HepG2 (cell line): ENCODE data around the gene ACSM3. TPM values are rescaled to one million over a fixed set of nuclear protein-coding genes. Genes with fewer than 3 reads are reported as not detected.

Experiments
- BHLHE40 ChIP-seq: IDR thresholded peaks from 2 replicates; pipeline ENCODE4 v1.6.1; 2011; ENCODE audit warnings: low read length, improper control_type of control experiment
- CCAR2 ChIP-seq: fragments of 200-400 bp; formaldehyde crosslinking; optimal IDR thresholded peaks from 2 replicates; pipeline ENCODE3; 2018; ENCODE audit warnings: low read depth, mild to moderate bottlenecking, low read length, moderate library complexity
- ETV6 ChIP-seq: sonication (generic); formaldehyde crosslinking; conservative IDR thresholded peaks from 2 replicates; pipeline ENCODE4 v1.4.0; 2020; ENCODE audit warnings: missing genetic modification reagents
- FLYWCH1 ChIP-seq: sonication (generic); formaldehyde crosslinking; IDR thresholded peaks from 2 replicates; pipeline ENCODE4 v1.8.1; 2023; ENCODE audit warnings: mild to moderate bottlenecking, missing genetic modification reagents
- HDAC6 ChIP-seq: fragments of 200-600 bp; sonication (generic); IDR thresholded peaks from 2 replicates; pipeline ENCODE4 v1.7.0; 2017; ENCODE audit warnings: mild to moderate bottlenecking, antibody characterized with exemption, low read length, low read depth
- HIVEP1 ChIP-seq: sonication (generic); formaldehyde crosslinking; IDR thresholded peaks from 2 replicates; pipeline ENCODE4 v1.4.0; 2020; ENCODE audit warnings: mild to moderate bottlenecking, missing genetic modification reagents
- KLF9 ChIP-seq: IDR thresholded peaks from 2 replicates; pipeline ENCODE4 v1.6.1; 2016; ENCODE audit warnings: low read depth
- MTA3 ChIP-seq: sonication (generic); formaldehyde crosslinking; IDR thresholded peaks from 2 replicates; pipeline ENCODE4 v1.4.0; 2020; ENCODE audit warnings: missing genetic modification reagents
- NCOA2 ChIP-seq: sonication (generic); formaldehyde crosslinking; IDR thresholded peaks from 2 replicates; pipeline ENCODE4 v1.8.0; 2022; ENCODE audit warnings: inconsistent platforms
- NCOR1 ChIP-seq: fragments of 200-600 bp; sonication (generic); IDR thresholded peaks from 2 replicates; pipeline ENCODE4 v1.7.0; 2017; ENCODE audit warnings: antibody characterized with exemption, low read length, borderline replicate concordance
- PAX8 ChIP-seq: sonication (generic); formaldehyde crosslinking; IDR thresholded peaks from 2 replicates; pipeline ENCODE4 v1.8.0; 2022; ENCODE audit warnings: mild to moderate bottlenecking, missing genetic modification reagents, borderline replicate concordance
- SKI ChIP-seq: fragments of 450-650 bp; IDR thresholded peaks from one replicate; pipeline ENCODE4 v1.6.1; 2018; ENCODE audit warnings: mild to moderate bottlenecking; ENCODE audit not compliant: partially characterized antibody
- SOX6 ChIP-seq, 2 experiments: fragments of 450-650 bp in 1 of 2; sonication (generic) in 1 of 2; formaldehyde crosslinking in 1 of 2; IDR thresholded peaks; 2 replicates each; pipeline versions ENCODE4 v1.4.0 to v1.6.1; 2017 to 2020; ENCODE audit warnings: antibody characterized with exemption in 1 of 2, mild to moderate bottlenecking in 1 of 2, missing genetic modification reagents in 1 of 2
- TOPORS ChIP-seq: sonication (generic); formaldehyde crosslinking; IDR thresholded peaks from 2 replicates; pipeline ENCODE4 v1.8.0; 2023; ENCODE audit warnings: mild to moderate bottlenecking, missing genetic modification reagents
- ZNF121 ChIP-seq: sonication (generic); formaldehyde crosslinking; IDR thresholded peaks from 2 replicates; pipeline ENCODE4 v1.5.0; 2020; ENCODE audit warnings: mild to moderate bottlenecking, missing genetic modification reagents
- ZNF232 ChIP-seq: sonication (generic); formaldehyde crosslinking; IDR thresholded peaks from 2 replicates; pipeline ENCODE4 v1.4.0; 2020; ENCODE audit warnings: missing genetic modification reagents, borderline replicate concordance
- ZNF432 ChIP-seq: sonication (generic); formaldehyde crosslinking; IDR thresholded peaks from 2 replicates; pipeline ENCODE4 v1.5.0; 2020; ENCODE audit warnings: missing genetic modification reagents, mild to moderate bottlenecking, borderline replicate concordance
- ZNF558 ChIP-seq: sonication (generic); formaldehyde crosslinking; IDR thresholded peaks from 2 replicates; pipeline ENCODE4 v1.9.0; 2022; ENCODE audit warnings: mild to moderate bottlenecking, missing genetic modification reagents, borderline replicate concordance
- ZNF564 ChIP-seq: sonication (generic); formaldehyde crosslinking; IDR thresholded peaks from 2 replicates; pipeline ENCODE4 v1.8.1; 2023; ENCODE audit warnings: mild to moderate bottlenecking, missing genetic modification reagents
- ZNF577 ChIP-seq: sonication (generic); formaldehyde crosslinking; IDR thresholded peaks from 2 replicates; pipeline ENCODE4 v1.4.0; 2020; ENCODE audit warnings: mild to moderate bottlenecking, low read depth, missing genetic modification reagents, borderline replicate concordance
- ZNF619 ChIP-seq: sonication (generic); formaldehyde crosslinking; IDR thresholded peaks from 2 replicates; pipeline ENCODE4 v1.4.0; 2020; ENCODE audit warnings: mild to moderate bottlenecking, missing genetic modification reagents
- ZSCAN20 ChIP-seq: sonication (generic); formaldehyde crosslinking; IDR thresholded peaks from 2 replicates; pipeline ENCODE4 v1.4.0; 2020; ENCODE audit warnings: missing genetic modification reagents, mild to moderate bottlenecking, borderline replicate concordance
- ZSCAN29 ChIP-seq: sonication (generic); formaldehyde crosslinking; conservative IDR thresholded peaks from 2 replicates; pipeline ENCODE4 v1.4.0; 2020; ENCODE audit warnings: mild to moderate bottlenecking, missing genetic modification reagents
- polyA plus RNA-seq, 8 experiments: library from polyadenylated mRNA; depleted of rRNA in 3 of 8; stranded (reverse) in 7 of 8; unstranded in 1 of 8; fragments of >200 nt; fragmentation: Illumina TruSeq in 4 of 8; extraction: Trizol in 4 of 8; gene quantifications; 2 replicates each; pipeline versions ENCODE4 v1.2.1 to v1.2.3, GENCODE V29; 2011 to 2016; ENCODE audit warnings: low read depth in 4 of 8, missing spikeins in 1 of 8, mixed read lengths in 1 of 8; ENCODE audit not compliant: insufficient read depth in 1 of 8
- total RNA-seq, 5 experiments: library from RNA; depleted of rRNA; stranded (reverse); fragments of >200 nt; fragmentation: Illumina TruSeq; extraction: Trizol; gene quantifications; 2 replicates each; pipeline ENCODE4 v1.2.3, GENCODE V29; 2016; ENCODE audit warnings: low read depth in 1 of 5
- TF ChIP-seq, protein P1 (sequence below): sonication (generic); formaldehyde crosslinking; IDR thresholded peaks from 2 replicates; pipeline ENCODE4 v1.4.0; 2020; ENCODE audit warnings: missing genetic modification reagents
- TF ChIP-seq, protein P2 (sequence below): IDR thresholded peaks from 2 replicates; pipeline ENCODE4 v1.6.1; 2018; ENCODE audit warnings: missing genetic modification reagents

Gene ACSM3
- total and polyA plus RNA-seq, 2 of the 13 experiments (the other 11 are each of a cell fraction or from before 2014, with no cell fraction given) = 74.0 to 108 TPM

DNA sequence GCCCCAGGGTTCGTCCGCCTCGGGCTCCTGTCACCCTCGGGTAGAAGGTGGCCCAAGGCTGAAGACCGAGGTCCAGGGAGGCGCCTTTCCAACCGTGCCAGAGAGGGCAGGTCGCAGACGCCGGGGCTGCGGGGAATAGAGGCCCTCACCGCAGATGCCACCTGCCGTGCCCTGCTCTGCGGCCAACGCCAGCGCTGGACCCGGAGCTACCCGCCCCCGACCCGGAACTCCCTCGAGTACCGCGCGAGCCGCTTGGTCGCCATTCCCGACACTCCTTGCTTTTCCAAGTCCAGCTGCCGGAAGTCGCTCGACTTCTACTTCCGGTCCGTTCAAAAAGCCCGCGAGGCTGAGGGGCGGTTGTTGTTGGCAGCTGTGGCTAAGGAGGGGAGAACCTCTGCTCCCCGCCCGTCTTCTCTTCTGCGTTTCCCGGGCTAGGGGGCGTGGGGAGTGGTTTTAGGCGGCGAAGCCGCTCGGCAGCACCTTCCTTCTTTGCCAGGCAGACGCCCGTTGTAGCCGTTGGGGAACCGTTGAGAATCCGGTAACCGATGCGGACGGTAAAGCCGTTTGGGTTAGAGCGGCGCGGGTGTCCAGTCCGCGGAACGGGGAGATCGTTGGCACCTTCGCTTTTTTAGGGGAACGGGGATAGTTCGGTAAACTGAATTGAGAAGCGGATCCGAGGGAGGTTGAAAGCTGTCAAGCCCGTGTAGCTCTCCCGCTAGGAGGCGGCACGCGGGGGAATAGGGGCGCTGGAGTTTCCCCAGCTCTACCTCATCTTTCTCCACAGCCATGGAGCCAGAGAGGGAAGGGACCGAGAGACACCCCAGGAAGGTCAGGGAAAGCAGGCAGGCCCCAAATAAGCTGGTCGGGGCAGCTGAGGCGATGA, 42.6 kb downstream of the ACSM3 start, which contains the start of the genes ERI2 and REXO5 (continued):
- TF ChIP-seq FLYWCH1 (CRISPR knock-in tag) = 0 out of 2 replicates have a peak, but pooled peaks have one; percentile 85
- 0 out of 2 replicates have a peak, but pooled peaks have one; percentile 64 for TF ChIP-seq MTA3 (CRISPR knock-in tag)
- peak; percentile 97 for TF ChIP-seq ZNF619
- peak; percentile 98 for TF ChIP-seq ZSCAN29
- peak; percentile 97 for TF ChIP-seq ETV6
- no peak for TF ChIP-seq HDAC6
- peak; percentile 87 for TF ChIP-seq PAX8 (CRISPR knock-in tag)
- no peak; the same call in 1 of the 2 replicates for TF ChIP-seq ZNF577 (CRISPR knock-in tag)
- peak; percentile 96 for TF ChIP-seq ZNF232 (CRISPR knock-in tag)
- peak; percentile 75 for TF ChIP-seq NCOA2 (CRISPR knock-in tag)
- TF ChIP-seq CCAR2 = no peak
- TF ChIP-seq ZSCAN20 (CRISPR knock-in tag) = 0 out of 2 replicates have a peak, but pooled peaks have one; percentile 90
- TF ChIP-seq HIVEP1 = peak; percentile 85; the same call in 1 of the 2 replicates
- TF ChIP-seq SKI = no peak
- peak; percentile 96 for TF ChIP-seq TOPORS
- peak; percentile 94; the same call in 1 of the 2 replicates for TF ChIP-seq ZNF564
- TF ChIP-seq KLF9 (CRISPR knock-in tag) = peak; percentile 93
- TF ChIP-seq NCOR1 = no peak; the same call in 1 of the 2 replicates
- TF ChIP-seq ZNF121 = peak; percentile 34; the same call in 1 of the 2 replicates
- TF ChIP-seq ZNF558 (CRISPR knock-in tag) = peak; percentile 88; the same call in 1 of the 2 replicates
- 0 out of 2 replicates have a peak, but pooled peaks have one; percentile 37 for TF ChIP-seq BHLHE40
- 0 out of 2 replicates have a peak, but pooled peaks have one; percentile 11 for TF ChIP-seq ZNF432 (CRISPR knock-in tag)
- TF ChIP-seq, protein P1, sequence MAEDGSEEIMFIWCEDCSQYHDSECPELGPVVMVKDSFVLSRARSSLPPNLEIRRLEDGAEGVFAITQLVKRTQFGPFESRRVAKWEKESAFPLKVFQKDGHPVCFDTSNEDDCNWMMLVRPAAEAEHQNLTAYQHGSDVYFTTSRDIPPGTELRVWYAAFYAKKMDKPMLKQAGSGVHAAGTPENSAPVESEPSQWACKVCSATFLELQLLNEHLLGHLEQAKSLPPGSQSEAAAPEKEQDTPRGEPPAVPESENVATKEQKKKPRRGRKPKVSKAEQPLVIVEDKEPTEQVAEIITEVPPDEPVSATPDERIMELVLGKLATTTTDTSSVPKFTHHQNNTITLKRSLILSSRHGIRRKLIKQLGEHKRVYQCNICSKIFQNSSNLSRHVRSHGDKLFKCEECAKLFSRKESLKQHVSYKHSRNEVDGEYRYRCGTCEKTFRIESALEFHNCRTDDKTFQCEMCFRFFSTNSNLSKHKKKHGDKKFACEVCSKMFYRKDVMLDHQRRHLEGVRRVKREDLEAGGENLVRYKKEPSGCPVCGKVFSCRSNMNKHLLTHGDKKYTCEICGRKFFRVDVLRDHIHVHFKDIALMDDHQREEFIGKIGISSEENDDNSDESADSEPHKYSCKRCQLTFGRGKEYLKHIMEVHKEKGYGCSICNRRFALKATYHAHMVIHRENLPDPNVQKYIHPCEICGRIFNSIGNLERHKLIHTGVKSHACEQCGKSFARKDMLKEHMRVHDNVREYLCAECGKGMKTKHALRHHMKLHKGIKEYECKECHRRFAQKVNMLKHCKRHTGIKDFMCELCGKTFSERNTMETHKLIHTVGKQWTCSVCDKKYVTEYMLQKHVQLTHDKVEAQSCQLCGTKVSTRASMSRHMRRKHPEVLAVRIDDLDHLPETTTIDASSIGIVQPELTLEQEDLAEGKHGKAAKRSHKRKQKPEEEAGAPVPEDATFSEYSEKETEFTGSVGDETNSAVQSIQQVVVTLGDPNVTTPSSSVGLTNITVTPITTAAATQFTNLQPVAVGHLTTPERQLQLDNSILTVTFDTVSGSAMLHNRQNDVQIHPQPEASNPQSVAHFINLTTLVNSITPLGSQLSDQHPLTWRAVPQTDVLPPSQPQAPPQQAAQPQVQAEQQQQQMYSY = no peak
- no peak for TF ChIP-seq SOX6 (IDR thresholded peaks at IDR 0.05)
- TF ChIP-seq SOX6 (CRISPR knock-in tag; IDR thresholded peaks at IDR 0.05) = peak; percentile 78
- TF ChIP-seq, protein P2, sequence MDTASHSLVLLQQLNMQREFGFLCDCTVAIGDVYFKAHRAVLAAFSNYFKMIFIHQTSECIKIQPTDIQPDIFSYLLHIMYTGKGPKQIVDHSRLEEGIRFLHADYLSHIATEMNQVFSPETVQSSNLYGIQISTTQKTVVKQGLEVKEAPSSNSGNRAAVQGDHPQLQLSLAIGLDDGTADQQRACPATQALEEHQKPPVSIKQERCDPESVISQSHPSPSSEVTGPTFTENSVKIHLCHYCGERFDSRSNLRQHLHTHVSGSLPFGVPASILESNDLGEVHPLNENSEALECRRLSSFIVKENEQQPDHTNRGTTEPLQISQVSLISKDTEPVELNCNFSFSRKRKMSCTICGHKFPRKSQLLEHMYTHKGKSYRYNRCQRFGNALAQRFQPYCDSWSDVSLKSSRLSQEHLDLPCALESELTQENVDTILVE = peak; percentile 91
